HEK293T (cell line): ENCODE data around the gene RTN1.

Experiments used
- ARNT ChIP-seq: fragments of 450-650 bp; IDR thresholded peaks from 2 replicates; pipeline ENCODE4 v1.6.1; 2017; ENCODE audit warnings: mild to moderate bottlenecking
- BHLHE40 ChIP-seq: fragments of 450-650 bp; IDR thresholded peaks from 2 replicates; pipeline ENCODE4 v1.6.1; 2016; ENCODE audit warnings: mild to moderate bottlenecking, moderate library complexity, borderline replicate concordance
- ELF4 ChIP-seq: fragments of 450-650 bp; IDR thresholded peaks from 2 replicates; pipeline ENCODE4 v1.6.1; 2017; ENCODE audit warnings: antibody characterized with exemption
- FOXA1 ChIP-seq: fragments of 450-650 bp; IDR thresholded peaks from 2 replicates; pipeline ENCODE4 v1.6.1; 2016; ENCODE audit warnings: mild to moderate bottlenecking
- FOXK2 ChIP-seq: fragments of 450-650 bp; IDR thresholded peaks from 2 replicates; pipeline ENCODE4 v1.6.1; 2016; ENCODE audit warnings: mild to moderate bottlenecking
- FOXM1 ChIP-seq: fragments of 450-650 bp; IDR thresholded peaks from 2 replicates; pipeline ENCODE4 v1.6.1; 2017; ENCODE audit warnings: mild to moderate bottlenecking, borderline replicate concordance
- HDGF ChIP-seq: fragments of 450-650 bp; IDR thresholded peaks from 2 replicates; pipeline ENCODE4 v1.6.1; 2017; ENCODE audit warnings: antibody characterized with exemption, borderline replicate concordance
- LEF1 ChIP-seq: fragments of 450-650 bp; IDR thresholded peaks from 2 replicates; pipeline ENCODE4 v1.6.1; 2017; ENCODE audit warnings: mild to moderate bottlenecking, borderline replicate concordance
- NFRKB ChIP-seq: fragments of 450-650 bp; IDR thresholded peaks from 2 replicates; pipeline ENCODE4 v1.6.1; 2016; ENCODE audit warnings: mild to moderate bottlenecking, moderate library complexity
- PKNOX1 ChIP-seq: fragments of 450-650 bp; IDR thresholded peaks from 2 replicates; pipeline ENCODE4 v1.6.1; 2016
- SP1 ChIP-seq: fragments of 450-650 bp; IDR thresholded peaks from 2 replicates; pipeline ENCODE4 v1.6.1; 2017
- SUZ12 ChIP-seq: fragments of 450-650 bp; IDR thresholded peaks from 2 replicates; pipeline ENCODE4 v1.6.1; 2016; ENCODE audit warnings: mild to moderate bottlenecking
- TARDBP ChIP-seq: fragments of 450-650 bp; IDR thresholded peaks from 2 replicates; pipeline ENCODE4 v1.6.1; 2016

DNA sequence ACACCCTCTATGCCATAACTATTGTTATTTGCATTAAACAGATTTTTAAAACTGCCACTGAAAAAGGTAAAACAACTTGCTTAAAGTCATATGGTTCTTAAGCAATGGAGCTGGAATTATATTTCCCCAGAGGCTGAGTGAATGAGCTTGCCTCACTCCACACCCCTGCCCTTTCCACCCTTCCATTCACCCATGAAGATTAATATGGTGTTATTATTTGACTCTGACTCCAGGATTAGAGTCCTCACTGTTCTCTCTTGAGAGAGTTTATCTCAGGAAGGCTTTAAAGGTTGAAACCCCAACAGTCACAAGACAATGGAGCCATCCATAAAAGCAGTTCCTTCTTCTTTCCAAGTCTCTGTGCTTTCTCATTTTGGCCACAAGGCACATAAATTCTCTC, 84.9 kb downstream of the RTN1 start:
- no peak for TF ChIP-seq ARNT
- TF ChIP-seq BHLHE40: no peak
- no peak for TF ChIP-seq TARDBP
- TF ChIP-seq NFRKB: no peak
- TF ChIP-seq SP1: no peak
- TF ChIP-seq FOXM1: no peak
- TF ChIP-seq LEF1: no peak
- TF ChIP-seq PKNOX1: no peak
- TF ChIP-seq HDGF: no peak
- TF ChIP-seq FOXA1: no peak
- no peak for TF ChIP-seq FOXK2
- no peak for TF ChIP-seq ELF4
- no peak for TF ChIP-seq SUZ12
